HEK293 (cell line): Measurements from ENCODE around the gene PARP6.
A peak's percentile ranks its signal among the peaks of the same experiment; 100 is the strongest.

Source experiments
- BCL11A ChIP-seq: fragments of 450-650 bp; formaldehyde crosslinking; IDR thresholded peaks from 2 replicates; pipeline ENCODE4 v1.5.1; 2016; ENCODE audit warnings: low read depth, missing biosample characterization, missing genetic modification characterization
- BCL11B ChIP-seq: fragments of 450-650 bp; formaldehyde crosslinking; IDR thresholded peaks from 2 replicates; pipeline ENCODE4 v1.5.1; 2016; ENCODE audit warnings: low read depth, missing biosample characterization, missing genetic modification characterization
- EGR2 ChIP-seq: fragments of 450-650 bp; formaldehyde crosslinking; IDR thresholded peaks from 2 replicates; pipeline ENCODE4 v1.5.1; 2016; ENCODE audit warnings: low read depth, missing biosample characterization, missing genetic modification characterization
- ELK4 ChIP-seq: IDR thresholded peaks from 2 replicates; pipeline ENCODE4 v1.6.1; 2011; ENCODE audit warnings: mild to moderate bottlenecking, low read depth, low read length, borderline replicate concordance
- HOXD13 ChIP-seq: sonication (generic); formaldehyde crosslinking; IDR thresholded peaks from 2 replicates; pipeline ENCODE4 v1.8.0; 2022; ENCODE audit warnings: missing genetic modification reagents, borderline replicate concordance
- ZBTB48 ChIP-seq: fragments of 450-650 bp; formaldehyde crosslinking; IDR thresholded peaks from 2 replicates; pipeline ENCODE4 v1.5.1; 2016; ENCODE audit warnings: missing biosample characterization, missing genetic modification characterization
- ZBTB8A ChIP-seq: fragments of 450-650 bp; formaldehyde crosslinking; IDR thresholded peaks from 2 replicates; pipeline ENCODE4 v1.5.1; 2016; ENCODE audit warnings: missing biosample characterization, missing genetic modification characterization
- ZFHX2 ChIP-seq: fragments of 450-650 bp; formaldehyde crosslinking; conservative IDR thresholded peaks from 2 replicates; pipeline ENCODE4 v1.5.1; 2016; ENCODE audit warnings: missing biosample characterization, missing genetic modification characterization
- ZNF2 ChIP-seq: fragments of 450-650 bp; formaldehyde crosslinking; IDR thresholded peaks from 2 replicates; pipeline ENCODE4 v1.5.1; 2016; ENCODE audit warnings: missing biosample characterization, missing genetic modification characterization
- ZNF202 ChIP-seq: fragments of 450-650 bp; formaldehyde crosslinking; IDR thresholded peaks from 2 replicates; pipeline ENCODE4 v1.5.1; 2016; ENCODE audit warnings: missing biosample characterization, missing genetic modification characterization, borderline replicate concordance
- ZNF23 ChIP-seq: fragments of 450-650 bp; formaldehyde crosslinking; IDR thresholded peaks from 2 replicates; pipeline ENCODE4 v1.5.1; 2016; ENCODE audit warnings: missing biosample characterization, missing genetic modification characterization, borderline replicate concordance
- ZNF266 ChIP-seq: fragments of 450-650 bp; formaldehyde crosslinking; IDR thresholded peaks from 2 replicates; pipeline ENCODE4 v1.5.1; 2016; ENCODE audit warnings: missing biosample characterization, missing genetic modification characterization, low read depth
- ZNF274 ChIP-seq, 2 experiments: fragments of 200-500 bp in 1 of 2; fragments of 450-650 bp in 1 of 2; sonication (Bioruptor generic) in 1 of 2; formaldehyde crosslinking in 1 of 2; IDR thresholded peaks; 2 replicates each; pipeline versions ENCODE4 v1.5.1 to v1.6.1; 2014 to 2016; ENCODE audit warnings: borderline replicate concordance in 1 of 2, inconsistent platforms in 1 of 2, low read length in 1 of 2, missing biosample characterization in 1 of 2, missing genetic modification characterization in 1 of 2
- ZNF311 ChIP-seq: fragments of 450-650 bp; formaldehyde crosslinking; IDR thresholded peaks from 2 replicates; pipeline ENCODE4 v1.5.1; 2017; ENCODE audit warnings: missing biosample characterization, missing genetic modification characterization, borderline replicate concordance
- ZNF335 ChIP-seq: fragments of 450-650 bp; formaldehyde crosslinking; conservative IDR thresholded peaks from 2 replicates; pipeline ENCODE4 v1.5.1; 2016; ENCODE audit warnings: missing biosample characterization, missing genetic modification characterization
- ZNF404 ChIP-seq: fragments of 450-650 bp; formaldehyde crosslinking; IDR thresholded peaks from 2 replicates; pipeline ENCODE4 v1.5.1; 2017; ENCODE audit warnings: missing biosample characterization, missing genetic modification characterization
- ZNF433 ChIP-seq: fragments of 450-650 bp; formaldehyde crosslinking; IDR thresholded peaks from 2 replicates; pipeline ENCODE4 v1.5.1; 2016; ENCODE audit warnings: missing biosample characterization, missing genetic modification characterization, low read depth
- ZNF529 ChIP-seq: fragments of 450-650 bp; formaldehyde crosslinking; IDR thresholded peaks from 2 replicates; pipeline ENCODE4 v1.5.1; 2017; ENCODE audit warnings: missing genetic modification characterization, missing biosample characterization; ENCODE audit not compliant: insufficient replicate concordance
- ZNF560 ChIP-seq: fragments of 450-650 bp; formaldehyde crosslinking; IDR thresholded peaks from 2 replicates; pipeline ENCODE4 v1.5.1; 2017; ENCODE audit warnings: missing biosample characterization, missing genetic modification characterization, borderline replicate concordance
- ZNF561 ChIP-seq: fragments of 450-650 bp; IDR thresholded peaks from 2 replicates; pipeline ENCODE4 v1.5.1; 2018; ENCODE audit warnings: missing biosample characterization, missing genetic modification characterization, borderline replicate concordance
- ZNF600 ChIP-seq: fragments of 450-650 bp; formaldehyde crosslinking; IDR thresholded peaks from 2 replicates; pipeline ENCODE4 v1.5.1; 2016; ENCODE audit warnings: missing biosample characterization, missing genetic modification characterization
- ZNF677 ChIP-seq: fragments of 450-650 bp; IDR thresholded peaks from 2 replicates; pipeline ENCODE4 v1.5.0; 2018; ENCODE audit warnings: missing biosample characterization, mild to moderate bottlenecking, missing genetic modification characterization, moderate library complexity
- ZNF76 ChIP-seq: fragments of 450-650 bp; formaldehyde crosslinking; IDR thresholded peaks from 2 replicates; pipeline ENCODE4; 2016; ENCODE audit warnings: low read depth, missing biosample characterization, missing genetic modification characterization, borderline replicate concordance
- ZNF776 ChIP-seq: fragments of 450-650 bp; formaldehyde crosslinking; IDR thresholded peaks from 2 replicates; pipeline ENCODE4 v1.5.0; 2017; ENCODE audit warnings: missing biosample characterization, missing genetic modification characterization, borderline replicate concordance
- ZNF837 ChIP-seq: fragments of 450-650 bp; formaldehyde crosslinking; IDR thresholded peaks from 2 replicates; pipeline ENCODE4 v1.5.1; 2016; ENCODE audit warnings: missing biosample characterization, missing genetic modification characterization
- ZNF843 ChIP-seq: fragments of 450-650 bp; formaldehyde crosslinking; IDR thresholded peaks from 2 replicates; pipeline ENCODE4 v1.5.1; 2016; ENCODE audit warnings: missing biosample characterization, missing genetic modification characterization
- TF ChIP-seq, protein P1 (sequence below): fragments of 450-650 bp; formaldehyde crosslinking; IDR thresholded peaks from 2 replicates; pipeline ENCODE4 v1.5.1; 2016; ENCODE audit warnings: missing biosample characterization, missing genetic modification characterization
- TF ChIP-seq, protein P2 (sequence below): fragments of 450-650 bp; formaldehyde crosslinking; IDR thresholded peaks from 2 replicates; pipeline ENCODE4 v1.5.1; 2017; ENCODE audit warnings: missing biosample characterization, mild to moderate bottlenecking, missing genetic modification characterization, moderate library complexity
- TF ChIP-seq, protein P3 (sequence below): fragments of 450-650 bp; formaldehyde crosslinking; IDR thresholded peaks from 2 replicates; pipeline ENCODE4 v1.5.1; 2017; ENCODE audit warnings: missing biosample characterization, missing genetic modification characterization
- TF ChIP-seq, protein P4 (sequence below): fragments of 450-650 bp; formaldehyde crosslinking; IDR thresholded peaks from 2 replicates; pipeline ENCODE4 v1.5.1; 2016; ENCODE audit warnings: missing biosample characterization, missing genetic modification characterization

The PARP6 gene

DNA sequence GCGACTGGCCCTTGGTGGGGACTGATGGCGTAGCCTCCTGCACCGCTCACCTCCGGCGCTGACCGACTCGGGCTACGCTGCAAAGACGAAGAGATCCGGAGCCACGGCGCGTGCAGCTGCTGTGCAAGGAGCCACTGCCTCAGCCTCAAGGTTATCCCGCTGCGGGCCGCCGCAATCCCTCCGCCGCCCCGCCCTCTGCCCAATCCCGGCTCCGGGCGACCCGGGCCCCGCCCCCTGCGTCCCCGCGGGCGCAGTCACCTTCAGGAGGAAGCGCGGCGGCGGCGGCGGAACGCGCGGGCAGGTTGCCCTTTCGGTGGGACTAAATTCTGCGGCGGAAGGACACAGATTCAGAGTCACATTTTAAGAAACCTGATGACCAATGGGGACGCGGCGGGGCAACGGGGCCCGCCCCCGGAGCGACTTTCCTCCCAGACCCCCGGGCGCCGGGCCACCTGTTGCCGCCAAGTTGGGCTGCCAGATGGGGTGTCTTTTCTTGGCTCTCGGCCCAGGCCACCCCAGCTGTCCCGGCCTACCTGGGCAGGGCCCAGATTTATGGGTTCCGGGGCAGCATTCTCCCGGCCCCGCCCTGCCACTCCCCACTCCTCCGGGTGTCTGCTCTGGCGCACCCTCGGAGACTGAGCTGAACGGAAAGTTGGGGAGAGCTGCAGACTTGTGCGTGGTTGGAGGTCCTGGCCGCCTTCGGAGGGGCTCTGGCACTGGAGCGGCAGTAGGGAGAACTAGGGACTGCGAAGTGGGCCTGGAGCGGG is 41.1 kb downstream of the PARP6 start, which contains the start of gene PKM (continued):
- TF ChIP-seq HOXD13 (no peak), ZNF311 (tag by site-specific recombination) (no peak), ZNF677 (tag by site-specific recombination) (no peak), ZNF202 (tag by site-specific recombination) (no peak), ZFHX2 (tag by site-specific recombination) (peak; percentile 87), ZNF266 (tag by site-specific recombination) (no peak), ZNF843 (tag by site-specific recombination) (peak; percentile 70; the same call in 1 of the 2 replicates), ZNF600 (tag by site-specific recombination) (peak; percentile 98), ZNF837 (tag by site-specific recombination) (no peak), ZNF529 (tag by site-specific recombination) (no peak), ZNF76 (tag by site-specific recombination) (peak; percentile 88), EGR2 (tag by site-specific recombination) (peak; percentile 79), BCL11B (tag by site-specific recombination) (peak; percentile 86), ELK4 (no peak; the same call in 1 of the 2 replicates), ZNF404 (tag by site-specific recombination) (no peak), ZNF433 (tag by site-specific recombination) (no peak), ZNF2 (tag by site-specific recombination) (peak; percentile 13; the same call in 1 of the 2 replicates), ZNF560 (no peak), BCL11A (tag by site-specific recombination) (peak; percentile 79), ZBTB8A (peak; percentile 98), ZNF561 (tag by site-specific recombination) (peak; percentile 100), ZNF335 (peak; percentile 98), ZNF23 (tag by site-specific recombination) (no peak), ZNF776 (tag by site-specific recombination) (no peak), ZBTB48 (tag by site-specific recombination) (peak; percentile 66; the same call in 1 of the 2 replicates), ZNF274 (IDR thresholded peaks at IDR 0.05; ENCODE audit: low read length) (no peak), ZNF274 (tag by site-specific recombination; IDR thresholded peaks at IDR 0.05; ENCODE audit: borderline replicate concordance) (no peak)
- TF ChIP-seq, protein P1, sequence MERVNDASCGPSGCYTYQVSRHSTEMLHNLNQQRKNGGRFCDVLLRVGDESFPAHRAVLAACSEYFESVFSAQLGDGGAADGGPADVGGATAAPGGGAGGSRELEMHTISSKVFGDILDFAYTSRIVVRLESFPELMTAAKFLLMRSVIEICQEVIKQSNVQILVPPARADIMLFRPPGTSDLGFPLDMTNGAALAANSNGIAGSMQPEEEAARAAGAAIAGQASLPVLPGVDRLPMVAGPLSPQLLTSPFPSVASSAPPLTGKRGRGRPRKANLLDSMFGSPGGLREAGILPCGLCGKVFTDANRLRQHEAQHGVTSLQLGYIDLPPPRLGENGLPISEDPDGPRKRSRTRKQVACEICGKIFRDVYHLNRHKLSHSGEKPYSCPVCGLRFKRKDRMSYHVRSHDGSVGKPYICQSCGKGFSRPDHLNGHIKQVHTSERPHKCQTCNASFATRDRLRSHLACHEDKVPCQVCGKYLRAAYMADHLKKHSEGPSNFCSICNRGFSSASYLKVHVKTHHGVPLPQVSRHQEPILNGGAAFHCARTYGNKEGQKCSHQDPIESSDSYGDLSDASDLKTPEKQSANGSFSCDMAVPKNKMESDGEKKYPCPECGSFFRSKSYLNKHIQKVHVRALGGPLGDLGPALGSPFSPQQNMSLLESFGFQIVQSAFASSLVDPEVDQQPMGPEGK (tag by site-specific recombination): peak; percentile 98
- TF ChIP-seq, protein P2, sequence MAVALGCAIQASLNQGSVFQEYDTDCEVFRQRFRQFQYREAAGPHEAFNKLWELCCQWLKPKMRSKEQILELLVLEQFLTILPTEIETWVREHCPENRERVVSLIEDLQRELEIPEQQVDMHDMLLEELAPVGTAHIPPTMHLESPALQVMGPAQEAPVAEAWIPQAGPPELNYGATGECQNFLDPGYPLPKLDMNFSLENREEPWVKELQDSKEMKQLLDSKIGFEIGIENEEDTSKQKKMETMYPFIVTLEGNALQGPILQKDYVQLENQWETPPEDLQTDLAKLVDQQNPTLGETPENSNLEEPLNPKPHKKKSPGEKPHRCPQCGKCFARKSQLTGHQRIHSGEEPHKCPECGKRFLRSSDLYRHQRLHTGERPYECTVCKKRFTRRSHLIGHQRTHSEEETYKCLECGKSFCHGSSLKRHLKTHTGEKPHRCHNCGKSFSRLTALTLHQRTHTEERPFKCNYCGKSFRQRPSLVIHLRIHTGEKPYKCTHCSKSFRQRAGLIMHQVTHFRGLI (tag by site-specific recombination): peak; percentile 87
- TF ChIP-seq, protein P3, sequence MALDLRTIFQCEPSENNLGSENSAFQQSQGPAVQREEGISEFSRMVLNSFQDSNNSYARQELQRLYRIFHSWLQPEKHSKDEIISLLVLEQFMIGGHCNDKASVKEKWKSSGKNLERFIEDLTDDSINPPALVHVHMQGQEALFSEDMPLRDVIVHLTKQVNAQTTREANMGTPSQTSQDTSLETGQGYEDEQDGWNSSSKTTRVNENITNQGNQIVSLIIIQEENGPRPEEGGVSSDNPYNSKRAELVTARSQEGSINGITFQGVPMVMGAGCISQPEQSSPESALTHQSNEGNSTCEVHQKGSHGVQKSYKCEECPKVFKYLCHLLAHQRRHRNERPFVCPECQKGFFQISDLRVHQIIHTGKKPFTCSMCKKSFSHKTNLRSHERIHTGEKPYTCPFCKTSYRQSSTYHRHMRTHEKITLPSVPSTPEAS: no peak
- TF ChIP-seq, protein P4, sequence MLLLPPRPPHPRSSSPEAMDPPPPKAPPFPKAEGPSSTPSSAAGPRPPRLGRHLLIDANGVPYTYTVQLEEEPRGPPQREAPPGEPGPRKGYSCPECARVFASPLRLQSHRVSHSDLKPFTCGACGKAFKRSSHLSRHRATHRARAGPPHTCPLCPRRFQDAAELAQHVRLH: peak; percentile 88
